Neuronal stem cell (in vitro differentiated cells): Measurements from ENCODE around the gene NAV1.

Source experiments
- DNase-seq: peaks from one replicate; pipeline ENCODE4 v3.0.0-alpha.2; 2013; ENCODE audit warnings: low spot score
- H2AFZ ChIP-seq: one replicate; pipeline ENCODE4 v1.6.1; 2013; ENCODE audit warnings: mild to moderate bottlenecking, low read length, inconsistent platforms
- H2AK5ac ChIP-seq: 2 replicates; pipeline ENCODE4 v1.6.1; 2013; ENCODE audit warnings: low read depth, mild to moderate bottlenecking, inconsistent platforms, low read length, moderate library complexity, mixed read lengths
- H2BK120ac ChIP-seq: 2 replicates; pipeline ENCODE4 v1.6.1; 2013; ENCODE audit warnings: low read depth, mild to moderate bottlenecking, inconsistent platforms, low read length, moderate library complexity, mixed read lengths
- H2BK12ac ChIP-seq: one replicate; pipeline ENCODE4 v1.6.1; 2013; ENCODE audit warnings: low read length, inconsistent platforms
- H2BK15ac ChIP-seq: 2 replicates; pipeline ENCODE4 v1.6.1; 2013; ENCODE audit warnings: mild to moderate bottlenecking, low read length, inconsistent platforms, mixed read lengths
- H2BK5ac ChIP-seq: one replicate; pipeline ENCODE4 v1.6.1; 2013; ENCODE audit warnings: inconsistent platforms, mild to moderate bottlenecking, low read length, moderate library complexity
- H3K14ac ChIP-seq: one replicate; pipeline ENCODE4 v1.6.1; 2013; ENCODE audit warnings: low read length, inconsistent platforms
- H3K18ac ChIP-seq: 2 replicates; pipeline ENCODE4 v1.6.1; 2013; ENCODE audit warnings: low read length, inconsistent platforms
- H3K23ac ChIP-seq: 2 replicates; pipeline ENCODE4 v1.6.1; 2013; ENCODE audit warnings: low read depth, mild to moderate bottlenecking, mixed read lengths, low read length, inconsistent platforms; ENCODE audit not compliant: poor library complexity
- H3K27ac ChIP-seq: replicated peaks from 3 replicates; pipeline ENCODE4 v1.5.1; 2013; ENCODE audit warnings: low read length, inconsistent platforms
- H3K27me3 ChIP-seq, 3 experiments: 2 replicates each; pipeline ENCODE4 v1.6.1; 2013; ENCODE audit warnings: low read length in 3 of 3, mild to moderate bottlenecking in 2 of 3, inconsistent platforms in 1 of 3, low read depth in 1 of 3, mixed read lengths in 1 of 3, moderate library complexity in 1 of 3; ENCODE audit not compliant: control insufficient read depth in 3 of 3, insufficient read depth in 3 of 3
- H3K36me3 ChIP-seq, 2 donors: replicated peaks in 1 of 2; 2 replicates each; pipeline ENCODE4 v1.6.1; 2013; ENCODE audit warnings: low read length in 2 of 2; ENCODE audit not compliant: control insufficient read depth in 2 of 2, insufficient read depth in 2 of 2
- H3K4ac ChIP-seq: 2 replicates; pipeline ENCODE4 v1.6.1; 2013; ENCODE audit warnings: inconsistent platforms, mild to moderate bottlenecking, low read length, moderate library complexity
- H3K4me1 ChIP-seq, 2 donors: 1 replicate in 1 of 2; 2 replicates in 1 of 2; pipeline ENCODE4 v1.6.1; 2013; ENCODE audit warnings: low read length in 2 of 2, low read depth in 1 of 2; ENCODE audit not compliant: control insufficient read depth in 2 of 2, insufficient read depth in 1 of 2
- H3K4me2 ChIP-seq: one replicate; pipeline ENCODE4 v1.6.1; 2013; ENCODE audit warnings: mild to moderate bottlenecking, low read length, inconsistent platforms; ENCODE audit not compliant: insufficient read depth, poor library complexity, severe bottlenecking
- H3K4me3 ChIP-seq, 2 donors: 2 replicates each; pipeline ENCODE4 v1.5.1; 2013; ENCODE audit warnings: low read length in 2 of 2, mild to moderate bottlenecking in 2 of 2, inconsistent platforms in 1 of 2, moderate library complexity in 1 of 2
- H3K79me1 ChIP-seq: one replicate; pipeline ENCODE4 v1.6.1; 2013; ENCODE audit warnings: low read depth, mild to moderate bottlenecking, inconsistent platforms, low read length, moderate library complexity
- H3K9ac ChIP-seq: one replicate; pipeline ENCODE4 v1.6.1; 2013; ENCODE audit warnings: mild to moderate bottlenecking, low read depth, low read length, inconsistent platforms; ENCODE audit not compliant: poor library complexity
- H3K9me3 ChIP-seq, 2 donors: replicated peaks in 1 of 2; 2 replicates each; pipeline versions ENCODE3 to v1.6.1; 2013; ENCODE audit warnings: low read length in 2 of 2, mild to moderate bottlenecking in 2 of 2, inconsistent platforms in 1 of 2, low read depth in 1 of 2, mixed read lengths in 1 of 2, moderate library complexity in 1 of 2; ENCODE audit not compliant: control insufficient read depth in 2 of 2, insufficient read depth in 1 of 2
- H4K8ac ChIP-seq: one replicate; pipeline ENCODE4 v1.6.1; 2013; ENCODE audit warnings: low read depth, mild to moderate bottlenecking, inconsistent platforms, low read length, moderate library complexity
- H4K91ac ChIP-seq: one replicate; pipeline ENCODE4 v1.6.1; 2013; ENCODE audit warnings: low read length, low read depth, mild to moderate bottlenecking, inconsistent platforms; ENCODE audit not compliant: poor library complexity
- WGBS, 2 donors: extraction: QIAGEN DNeasy Blood & Tissue Kit; methylation state at CpG; one replicate each; pipeline ENCODE4 v1.1.7; 2013; ENCODE audit warnings: missing lambda C conversion rate in 2 of 2, mixed read lengths in 1 of 2; ENCODE audit not compliant: insufficient read length in 2 of 2, insufficient replicate concordance in 1 of 2; ENCODE audit errors: extremely low coverage in 2 of 2; 5-methylcytosine and 5-hydroxymethylcytosine counted together

The NAV1 gene

DNA sequence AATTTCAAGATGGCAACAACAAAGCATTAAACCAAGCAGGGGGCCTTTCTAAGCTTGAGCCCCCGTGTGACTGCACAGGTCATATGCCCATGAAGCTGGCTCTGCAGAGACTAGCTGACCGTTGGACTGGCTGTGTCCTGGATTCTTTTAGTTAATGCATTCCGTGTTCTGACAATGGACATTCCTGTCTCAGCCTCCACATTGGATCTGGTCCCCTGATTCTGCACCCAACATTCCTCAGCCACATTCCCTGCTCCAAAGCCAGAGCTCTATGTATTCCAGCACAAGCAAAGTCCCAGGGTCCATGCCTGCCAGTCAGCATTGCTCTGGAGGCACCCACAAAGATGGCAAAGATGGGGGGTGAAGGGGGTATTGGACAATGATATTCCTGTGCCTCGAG, 5.1 kb upstream of the NAV1 start:
- no peak overlapping the region for H4K8ac ChIP-seq
- H4K91ac ChIP-seq = no peak overlapping the region
- peaks cover 15 to 17% of the 10 kb centered on the region in 2 donors for H3K4me1 ChIP-seq
- H2BK5ac ChIP-seq = no peak overlapping the region
- no peak overlapping the region for H3K4me2 ChIP-seq
- no peak for DNase-seq
- no peak overlapping the region for H2AFZ ChIP-seq
- no peak overlapping the region for H3K4ac ChIP-seq
- no peak overlapping the region for H2BK120ac ChIP-seq
- H2BK15ac ChIP-seq = no peak overlapping the region
- no peak overlapping the region for H3K9ac ChIP-seq
- H3K14ac ChIP-seq = no peak overlapping the region
- H3K36me3 ChIP-seq = no peaks in the 10 kb centered on the region
- no peaks in the 10 kb centered on the region for H3K9me3 ChIP-seq
- no peak overlapping the region for H2AK5ac ChIP-seq
- H3K79me1 ChIP-seq = no peaks in the 10 kb centered on the region
- H3K18ac ChIP-seq = peak overlapping the region; percentile 39
- no peak overlapping the region for H3K27ac ChIP-seq
- H2BK12ac ChIP-seq = no peak overlapping the region
- peaks cover 0 to 56% (median 3%) of the 10 kb centered on the region in 3 experiments for H3K27me3 ChIP-seq
- H3K23ac ChIP-seq = no peak overlapping the region
- H3K4me3 ChIP-seq = no peak overlapping the region
- no CpG with 5 or more reads among the region's 4 CpGs for WGBS, 2 donors

DNA sequence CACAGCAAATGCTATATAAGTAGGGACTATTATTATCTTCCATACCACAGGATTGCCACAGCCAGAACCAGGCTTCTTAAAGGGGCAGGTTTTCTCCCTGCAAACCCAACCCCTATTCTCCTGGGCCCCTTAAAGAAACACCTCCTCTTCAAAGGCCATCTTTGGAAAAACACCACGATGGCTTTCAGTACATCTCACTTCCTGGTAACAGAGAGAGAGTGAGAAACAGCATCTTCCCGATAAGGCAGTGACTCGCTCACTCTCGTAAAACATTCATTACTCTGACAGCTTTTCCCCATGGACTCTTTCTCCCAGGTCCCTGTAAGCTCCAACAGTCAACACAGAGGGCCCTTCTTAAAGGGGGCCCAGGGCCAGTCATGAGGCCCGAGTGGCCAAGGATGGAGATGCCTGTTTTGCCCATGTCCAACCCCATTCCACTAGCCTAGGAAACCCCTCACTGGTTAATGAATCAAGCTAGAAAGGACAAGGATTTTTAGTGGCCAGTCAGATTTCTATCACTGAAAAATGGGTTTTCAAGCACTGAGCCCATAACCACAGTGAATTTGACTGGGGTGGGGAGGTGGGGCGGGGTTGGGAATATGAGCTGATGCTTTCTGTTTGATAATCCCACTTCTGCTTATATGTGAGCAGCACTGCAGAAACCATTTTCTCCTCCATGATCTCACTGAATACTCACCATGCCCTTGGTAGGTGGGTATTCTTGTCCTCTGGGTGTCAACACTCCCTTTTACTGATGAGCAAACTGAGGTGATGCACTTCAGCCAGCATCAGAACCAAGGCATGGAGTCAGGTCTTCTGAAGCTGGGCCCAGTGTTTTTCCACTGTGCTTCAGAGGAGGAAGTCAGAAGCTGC, 3.6 kb upstream of the NAV1 start:
- no peak overlapping the region for H2BK12ac ChIP-seq
- H2BK120ac ChIP-seq = no peak overlapping the region
- H3K14ac ChIP-seq = no peak overlapping the region
- no peak overlapping the region for H3K4me2 ChIP-seq
- no peak overlapping the region for H3K18ac ChIP-seq
- H3K27ac ChIP-seq = no peak overlapping the region
- no peaks in the 10 kb centered on the region for H3K79me1 ChIP-seq
- H3K23ac ChIP-seq = no peak overlapping the region
- no peak overlapping the region for H3K4me3 ChIP-seq
- peaks cover 3 to 68% (median 14%) of the 10 kb centered on the region in 3 experiments for H3K27me3 ChIP-seq
- peaks cover 18 to 23% of the 10 kb centered on the region in 2 donors for H3K4me1 ChIP-seq
- H3K9me3 ChIP-seq = no peaks in the 10 kb centered on the region
- H2AFZ ChIP-seq = peak overlapping the region; percentile 7
- H2AK5ac ChIP-seq = no peak overlapping the region
- H4K91ac ChIP-seq = no peak overlapping the region
- no peak overlapping the region for H4K8ac ChIP-seq
- no peak for DNase-seq
- no peak overlapping the region for H2BK5ac ChIP-seq
- no peak overlapping the region for H3K4ac ChIP-seq
- H2BK15ac ChIP-seq = no peak overlapping the region
- H3K36me3 ChIP-seq = no peaks in the 10 kb centered on the region
- no peak overlapping the region for H3K9ac ChIP-seq
- no CpG with 5 or more reads among the region's 6 CpGs for WGBS, 2 donors

DNA sequence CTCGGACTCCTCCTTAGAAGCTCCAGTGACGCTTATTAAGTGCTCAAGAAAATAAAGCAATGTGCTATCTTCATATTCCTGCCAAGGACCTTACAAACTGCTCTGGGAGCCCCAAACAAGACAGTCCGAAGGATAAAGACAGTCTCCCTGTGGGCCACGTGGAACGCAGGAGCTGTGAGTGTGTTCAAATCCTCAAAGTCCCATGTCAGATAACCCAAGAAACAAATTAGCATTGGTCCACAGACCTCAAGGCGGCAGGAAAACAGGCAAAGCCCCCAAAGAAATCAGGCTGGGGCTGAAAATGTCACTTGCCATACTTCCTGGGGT, 3.0 kb upstream of the NAV1 start:
- no CpG with 5 or more reads among the region's 6 CpGs for WGBS, 2 donors

DNA sequence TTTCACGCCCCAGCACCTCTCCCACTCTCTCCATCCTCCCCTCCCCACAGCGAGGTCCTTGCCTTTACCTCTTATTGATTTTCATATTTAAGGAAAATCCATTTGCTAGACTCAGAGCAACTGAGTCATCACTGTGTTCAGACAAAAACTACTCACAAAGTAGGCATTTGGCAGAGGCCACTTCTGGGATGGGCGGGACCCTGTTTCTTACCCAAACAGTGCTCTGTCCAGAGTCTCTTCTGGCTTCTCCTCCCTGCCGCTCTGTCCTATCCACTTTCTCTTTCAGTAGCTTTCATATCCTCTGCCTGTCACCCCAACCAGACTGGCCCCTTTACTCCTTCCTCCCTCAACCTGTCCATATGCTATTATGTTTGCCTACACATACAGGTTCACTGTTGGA, 2.4 kb upstream of the NAV1 start:
- Histone ChIP-seq H3K27ac (no peak overlapping the region), H3K79me1 (no peaks in the 10 kb centered on the region), H3K14ac (no peak overlapping the region), H3K4ac (no peak overlapping the region), H3K27me3 (peaks cover 3 to 77% (median 25%) of the 10 kb centered on the region in 3 experiments), H3K9ac (no peak overlapping the region), H4K91ac (no peak overlapping the region), H2BK5ac (no peak overlapping the region), H4K8ac (no peak overlapping the region), H3K4me2 (no peak overlapping the region), H2BK120ac (no peak overlapping the region), H3K4me1 (peaks cover 16% of the 10 kb centered on the region in 2 donors), H3K9me3 (no peaks in the 10 kb centered on the region), H2AFZ (no peak overlapping the region), H2AK5ac (no peak overlapping the region), H3K4me3 (no peak overlapping the region), H3K36me3 (no peaks in the 10 kb centered on the region), H2BK15ac (no peak overlapping the region), H3K23ac (no peak overlapping the region), H3K18ac (no peak overlapping the region), H2BK12ac (no peak overlapping the region)
- WGBS, 2 donors = 100% methylated on average over 1 of the region's 4 CpGs; no CpG with 5 or more reads in 1 of the 2 donors
- no peak for DNase-seq

More for the DNA sequence above, 3.0 kb upstream of the NAV1 start:
- Histone ChIP-seq H3K4me2 (no peak overlapping the region), H4K91ac (no peak overlapping the region), H3K9ac (no peak overlapping the region), H2BK120ac (no peak overlapping the region), H2AK5ac (no peak overlapping the region), H3K4ac (no peak overlapping the region), H3K14ac (no peak overlapping the region), H3K4me3 (no peak overlapping the region), H3K27ac (no peak overlapping the region), H3K9me3 (no peaks in the 10 kb centered on the region), H2BK15ac (no peak overlapping the region), H3K23ac (no peak overlapping the region), H3K18ac (no peak overlapping the region), H4K8ac (no peak overlapping the region), H3K36me3 (no peaks in the 10 kb centered on the region), H2BK12ac (no peak overlapping the region), H3K79me1 (no peaks in the 10 kb centered on the region), H3K4me1 (peaks cover 18 to 23% of the 10 kb centered on the region in 2 donors), H3K27me3 (peaks cover 3 to 74% (median 20%) of the 10 kb centered on the region in 3 experiments), H2BK5ac (no peak overlapping the region), H2AFZ (no peak overlapping the region)
- DNase-seq = no peak
